Measurements from ENCODE around the gene KLHL34.

Gene KLHL34, protein sequence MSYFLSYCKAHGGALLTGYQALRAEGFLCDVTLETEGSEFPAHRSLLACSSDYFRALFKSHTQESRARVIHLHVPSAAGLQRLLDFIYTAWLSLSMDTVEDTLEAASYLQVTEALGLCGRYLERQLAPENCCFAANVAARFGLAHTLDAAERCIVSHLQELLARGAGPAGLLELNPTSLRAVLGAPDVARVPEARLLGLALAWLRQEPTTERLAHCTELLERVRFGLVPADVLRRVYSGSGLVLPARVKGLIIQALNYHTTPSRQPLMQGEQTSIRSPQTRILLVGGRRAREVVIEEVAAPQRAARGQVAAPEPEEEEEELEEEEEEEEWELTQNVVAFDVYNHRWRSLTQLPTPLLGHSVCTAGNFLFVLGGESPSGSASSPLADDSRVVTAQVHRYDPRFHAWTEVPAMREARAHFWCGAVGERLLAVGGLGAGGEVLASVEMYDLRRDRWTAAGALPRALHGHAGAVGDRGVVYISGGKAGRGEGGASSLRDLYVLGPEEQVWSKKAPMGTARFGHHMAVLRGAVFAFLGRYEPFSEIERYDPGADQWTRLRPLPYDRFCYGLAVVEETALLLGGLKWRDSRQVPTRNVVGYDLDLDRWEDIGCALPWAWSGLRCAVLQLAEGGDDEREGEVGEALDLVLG

DNA sequence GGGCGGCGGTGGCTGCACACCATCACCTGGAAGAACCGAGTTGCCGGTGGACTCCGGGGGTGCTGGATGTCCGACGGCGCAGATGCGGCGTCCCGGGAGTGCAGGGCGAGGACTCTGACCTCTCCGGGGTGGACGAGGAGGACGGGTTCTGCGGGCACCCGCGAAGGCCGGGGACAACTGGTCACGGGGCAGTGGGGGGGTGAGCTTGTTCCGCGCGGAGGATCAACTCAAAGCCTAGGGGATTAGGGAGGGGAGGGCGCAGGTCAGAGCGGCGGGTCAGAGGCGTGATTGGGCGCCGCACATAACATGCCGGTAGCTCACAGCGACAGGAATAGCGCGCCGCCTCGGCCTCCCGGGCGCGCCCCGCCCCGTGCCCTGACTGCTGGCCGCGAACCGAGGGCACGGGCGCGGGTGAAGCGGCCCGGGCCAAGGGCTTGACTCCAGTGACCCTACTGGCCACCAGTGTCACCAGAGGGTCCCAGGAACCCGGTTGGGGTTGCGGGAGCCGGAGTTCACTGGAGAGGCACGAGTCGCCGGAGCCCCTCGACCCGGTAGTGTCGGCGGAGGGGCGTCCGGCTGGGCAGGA lies at the start of gene KLHL34:
Gene KLHL34, minus strand, starts transcription at position 179 of the 586 bp plus-strand sequence. CDS start 542 bp downstream, outside the sequence.
- peak; percentile 38 for DNase-seq

DNA sequence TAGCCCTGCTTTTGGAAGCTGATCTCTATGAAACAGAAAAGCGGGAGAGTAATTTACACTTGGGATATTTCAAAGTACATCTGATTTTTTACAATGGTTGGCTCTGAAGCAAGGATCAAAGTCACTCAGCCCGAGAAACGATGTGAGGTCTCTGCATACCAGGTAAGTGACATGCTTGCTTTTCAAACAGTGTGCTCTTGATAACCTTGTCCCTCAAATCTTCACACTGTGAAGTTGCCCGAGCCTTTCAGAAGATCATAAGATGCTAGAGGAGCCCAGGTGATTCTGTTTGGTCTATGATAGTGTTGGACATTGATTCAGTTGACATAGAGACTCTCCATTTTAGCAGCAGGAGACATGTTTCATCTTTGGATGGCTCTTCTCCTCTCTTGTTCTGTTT lies 47.1 kb upstream of the KLHL34 start:
- DNase-seq: no peak

DNA sequence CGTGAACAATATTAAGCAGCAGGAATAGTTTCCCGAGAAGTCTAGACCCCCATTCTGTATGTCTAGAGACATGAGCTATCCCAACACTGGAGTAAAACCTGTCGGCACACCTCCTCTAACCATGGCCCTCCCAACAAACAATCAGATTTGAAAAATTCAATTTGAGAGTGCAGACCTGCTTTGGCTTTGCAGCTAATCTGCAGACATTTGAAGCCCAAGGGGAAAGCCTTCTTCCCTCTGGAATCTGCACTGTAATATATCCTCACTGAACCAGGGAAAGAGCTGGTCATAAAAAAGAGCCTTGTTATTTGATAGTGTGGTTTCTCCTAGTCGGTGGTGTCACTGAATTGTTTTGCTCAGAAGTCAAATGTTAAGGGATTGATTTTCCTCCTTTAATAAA lies 44.6 kb upstream of the KLHL34 start:
- no peak for DNase-seq

DNA sequence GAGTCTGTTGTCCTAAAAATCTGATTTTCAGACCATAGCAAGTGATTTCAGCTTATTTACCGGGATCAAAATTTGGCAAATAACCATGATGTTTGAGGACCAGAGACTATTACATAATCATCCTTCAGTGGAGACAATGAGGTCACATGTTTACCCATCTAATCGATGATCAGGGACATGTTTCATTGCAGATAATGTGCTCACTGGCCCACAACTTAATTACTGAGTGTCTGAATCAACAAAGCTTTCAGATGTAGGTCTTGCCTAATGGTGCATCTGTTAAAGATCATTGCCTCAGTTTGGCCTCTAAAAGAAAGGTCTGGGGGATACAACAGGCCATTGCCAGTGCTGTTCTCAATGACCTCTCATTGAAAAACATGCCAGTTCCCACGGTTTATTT lies 42.8 kb upstream of the KLHL34 start:
- peak; percentile 35 for DNase-seq

DNA sequence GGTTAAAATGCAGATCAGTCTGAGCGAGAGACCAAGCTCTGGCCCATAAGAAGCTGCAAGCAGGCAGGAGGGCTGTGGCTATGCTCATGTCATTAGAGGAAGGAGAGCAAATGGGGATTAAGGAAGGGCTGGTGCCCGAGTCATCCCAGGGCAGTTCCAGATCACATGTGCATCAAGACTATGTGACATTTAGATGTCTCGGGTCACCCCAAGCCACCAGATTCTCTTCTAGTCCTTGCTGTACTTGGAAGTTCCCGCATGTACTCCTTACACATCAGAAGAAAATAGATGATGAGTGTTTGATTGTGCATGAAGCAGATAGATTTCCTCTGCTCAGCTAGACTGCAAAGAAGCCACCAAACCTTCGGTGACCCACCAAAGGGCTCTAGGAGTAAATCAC lies 42.1 kb upstream of the KLHL34 start:
- DNase-seq: no peak

DNA sequence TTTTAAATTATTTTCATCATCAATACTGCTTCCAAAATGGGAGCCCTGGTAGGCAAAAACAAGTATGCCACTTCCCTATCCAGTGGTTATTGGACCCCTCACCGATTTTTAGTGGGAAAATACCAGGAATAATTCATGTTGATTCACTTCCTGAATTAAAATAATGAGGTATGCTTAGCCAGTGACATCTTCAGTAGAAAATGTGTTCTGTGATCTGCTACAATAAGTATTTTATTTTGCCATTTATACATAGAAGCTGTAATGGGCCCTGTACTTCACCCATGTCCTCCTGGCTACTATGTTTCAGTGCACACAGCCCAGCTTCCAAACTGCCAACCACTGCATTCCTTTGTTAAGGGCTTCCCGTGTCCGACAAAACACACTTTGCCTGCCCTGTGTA lies 41.0 kb upstream of the KLHL34 start:
- DNase-seq: no peak

DNA sequence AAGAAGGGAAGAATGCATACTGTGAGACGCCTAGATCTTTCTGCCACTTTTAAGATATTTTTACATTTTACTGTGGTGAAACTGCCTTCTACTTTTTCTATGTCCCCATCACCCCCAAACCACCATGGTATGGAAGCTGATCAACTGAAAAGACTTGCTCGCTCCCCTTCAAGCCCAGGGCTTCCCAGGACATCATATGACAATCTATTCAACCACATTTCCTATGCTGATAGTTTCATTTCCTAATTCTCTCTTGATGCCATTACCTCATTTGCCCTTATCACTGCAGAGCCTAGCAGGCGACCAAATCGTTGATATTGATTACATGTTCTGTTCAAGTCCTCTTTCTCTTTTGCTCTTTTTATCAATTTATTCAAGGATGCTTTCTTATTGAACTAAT lies 40.1 kb upstream of the KLHL34 start:
- no peak for DNase-seq

DNA sequence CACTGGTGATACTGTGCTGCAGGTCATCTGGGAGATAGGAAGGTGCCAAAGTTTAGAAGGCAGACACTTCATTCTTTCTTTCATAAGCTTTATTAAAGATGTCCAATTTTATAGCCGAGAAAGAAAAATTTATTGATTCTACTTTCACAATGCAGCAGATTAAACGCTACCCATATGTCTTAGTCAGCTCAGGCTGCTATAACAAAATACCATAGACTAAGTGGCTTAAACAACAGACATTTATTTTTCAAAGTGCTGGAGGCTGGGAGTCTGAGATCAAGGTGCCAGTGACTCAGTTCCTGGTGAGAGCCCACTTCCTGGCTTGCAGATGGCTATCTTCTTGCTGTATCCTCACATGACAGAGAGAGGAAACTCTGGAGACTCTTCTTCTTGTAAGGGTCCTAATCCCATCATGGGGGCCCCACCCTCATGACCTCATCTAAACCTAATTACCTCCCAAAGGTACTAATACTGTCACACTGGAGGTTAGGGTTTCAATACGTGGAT lies 33.4 kb upstream of the KLHL34 start:
- DNase-seq: no peak

DNA sequence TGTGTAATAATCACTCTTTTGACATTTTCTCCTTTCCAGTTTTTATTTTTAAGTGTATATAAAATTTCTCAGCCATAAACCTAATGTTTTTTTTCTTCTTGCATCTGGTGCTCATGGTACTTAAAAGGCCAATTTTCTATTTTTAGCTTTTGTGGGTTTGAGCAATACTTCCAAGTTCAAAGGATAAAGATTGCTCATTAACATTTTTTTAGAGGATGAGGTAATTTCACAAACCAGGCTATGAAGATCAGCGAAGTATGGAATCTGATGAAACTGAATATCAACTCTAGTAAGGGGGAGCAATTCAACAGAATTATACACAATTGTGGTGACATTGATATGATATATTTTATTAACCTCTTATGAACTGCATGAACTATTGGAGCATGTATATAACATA lies 25.8 kb upstream of the KLHL34 start:
- DNase-seq: no peak

DNA sequence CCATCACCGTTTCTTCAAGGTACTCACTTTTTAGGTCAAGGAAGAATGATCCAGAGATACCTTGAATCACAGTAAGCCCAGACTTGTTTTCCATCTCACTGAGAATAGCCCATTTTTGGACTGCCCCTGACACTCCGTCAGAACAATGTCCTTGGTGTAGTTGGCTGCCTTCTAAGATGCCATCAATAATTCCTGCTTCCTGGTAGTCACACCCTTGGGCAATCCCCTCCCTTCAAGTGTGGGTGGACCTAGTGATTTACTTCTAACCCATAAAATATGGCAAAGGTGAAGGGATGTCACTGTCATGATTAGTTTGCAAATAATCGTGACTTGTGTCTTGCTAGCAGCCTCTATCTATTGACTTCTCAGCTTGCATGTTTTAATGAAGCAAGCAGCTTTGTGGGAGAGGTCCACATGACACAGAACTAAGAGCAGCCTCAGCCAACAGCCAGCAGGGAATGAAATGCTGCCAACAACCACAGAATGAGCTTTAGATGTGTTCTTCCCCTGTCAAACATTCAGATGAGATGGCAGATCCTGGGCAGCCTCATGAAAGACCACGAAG lies 20.0 kb upstream of the KLHL34 start:
- no peak for DNase-seq

DNA sequence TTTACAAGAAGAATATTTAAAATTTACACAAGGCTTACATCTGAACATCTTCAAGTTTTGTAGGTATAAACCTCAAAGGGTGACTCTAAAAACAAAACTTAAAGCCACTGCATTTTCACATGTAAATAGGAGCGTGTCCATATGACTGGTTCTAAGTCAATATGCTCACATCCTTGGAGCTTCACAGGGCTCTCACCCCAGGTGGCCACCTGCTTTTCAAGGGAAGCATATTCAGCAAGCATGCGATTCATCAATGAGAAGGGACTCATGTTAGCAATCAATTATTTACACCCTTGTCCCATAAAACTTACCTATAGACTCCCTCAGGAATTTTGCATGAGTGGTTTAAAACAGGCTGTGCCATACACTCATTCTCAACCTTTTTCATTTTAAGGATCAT lies 17.8 kb upstream of the KLHL34 start:
- no peak for DNase-seq

DNA sequence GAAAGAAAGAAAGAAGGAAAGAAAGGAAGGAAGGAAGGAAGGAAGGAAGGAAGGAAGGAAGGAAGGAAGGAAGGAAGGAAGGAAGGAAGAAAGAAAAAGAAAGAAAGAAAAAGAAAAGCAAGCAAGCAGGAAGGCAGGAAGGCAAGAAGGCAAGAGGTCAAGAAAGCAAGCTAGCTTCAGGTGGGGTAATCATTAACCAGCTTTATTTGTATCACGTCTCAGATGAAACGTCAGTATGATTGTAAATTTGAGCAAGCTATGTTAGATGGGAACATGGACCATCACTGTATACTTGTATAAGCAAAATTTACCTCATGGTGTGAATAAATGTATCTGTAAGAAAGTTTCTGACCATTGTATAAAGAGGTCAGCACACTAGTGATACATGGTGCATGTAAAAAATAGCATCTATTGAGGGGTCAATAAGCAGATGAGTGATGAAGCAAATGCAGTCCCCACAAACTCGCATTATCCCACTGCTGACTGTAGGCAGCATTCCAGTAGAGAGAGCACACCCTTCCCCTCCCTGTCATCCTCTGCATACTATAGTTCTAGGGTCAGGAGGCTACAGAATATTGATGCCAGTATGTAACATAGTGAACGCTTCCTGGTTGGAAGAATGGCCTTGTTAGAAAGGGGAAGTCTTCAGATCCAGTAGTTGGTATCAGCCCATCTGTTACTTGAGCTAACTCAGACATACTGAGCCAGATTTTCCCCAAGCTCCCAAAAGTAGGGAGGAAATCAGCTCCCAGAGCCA lies 16.5 kb upstream of the KLHL34 start:
- DNase-seq: no peak

DNA sequence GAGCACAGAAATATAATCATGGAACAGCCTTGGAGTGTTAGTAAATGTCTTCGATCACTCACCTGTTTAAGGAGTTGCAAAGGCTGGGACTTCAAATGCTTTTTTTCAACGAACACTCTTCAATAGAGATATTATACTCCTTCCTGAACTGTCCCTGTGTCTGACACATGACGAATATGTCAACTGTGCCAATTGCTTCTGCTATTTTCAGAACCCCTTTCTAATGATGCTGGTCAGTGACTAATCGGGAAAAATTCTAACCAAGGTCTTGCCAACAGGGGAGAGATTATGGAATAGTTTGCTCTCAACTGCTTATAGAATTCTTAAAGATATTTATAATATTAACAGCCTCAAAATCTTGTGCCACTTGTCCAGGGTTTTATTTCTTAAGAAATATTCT lies 8.5 kb upstream of the KLHL34 start:
- no peak for DNase-seq

DNA sequence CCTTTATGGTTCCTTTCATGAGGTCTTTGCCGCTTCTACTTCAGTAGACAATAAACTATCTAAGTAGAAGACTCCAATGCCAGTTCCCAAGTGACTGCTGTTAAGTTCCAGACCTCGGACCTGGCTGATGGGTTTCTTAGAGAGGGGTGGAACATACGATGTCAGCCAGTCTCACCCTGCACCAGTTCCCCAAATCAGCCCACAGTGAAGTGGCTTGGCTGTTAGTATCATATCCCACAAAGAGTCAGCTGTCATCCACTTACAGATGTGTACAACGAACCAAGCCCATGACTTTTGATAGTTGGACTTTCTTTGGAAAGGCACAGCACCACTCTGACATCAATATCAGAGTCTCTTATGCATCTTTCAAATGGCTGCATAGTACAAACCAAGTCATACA lies 8.1 kb upstream of the KLHL34 start:
- DNase-seq: no peak

DNA sequence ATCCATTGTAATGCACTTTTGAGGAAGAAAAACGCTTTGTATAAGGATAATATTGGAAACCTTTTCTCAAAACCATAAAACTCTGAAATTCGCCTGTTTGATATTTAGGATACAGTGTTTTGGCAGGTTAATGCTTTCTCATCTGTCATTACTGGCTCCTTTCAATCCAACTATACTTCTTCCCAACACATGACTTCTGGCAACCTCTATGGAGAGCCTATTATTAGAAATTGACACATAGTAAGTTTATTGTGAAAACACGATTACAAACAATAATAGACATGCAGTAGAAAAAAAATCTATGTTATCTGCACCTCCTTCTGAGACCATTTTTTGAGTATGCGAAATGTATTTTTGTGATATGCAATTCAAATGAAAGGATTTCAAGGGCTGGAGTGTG lies 4.6 kb upstream of the KLHL34 start:
- no peak for DNase-seq

DNA sequence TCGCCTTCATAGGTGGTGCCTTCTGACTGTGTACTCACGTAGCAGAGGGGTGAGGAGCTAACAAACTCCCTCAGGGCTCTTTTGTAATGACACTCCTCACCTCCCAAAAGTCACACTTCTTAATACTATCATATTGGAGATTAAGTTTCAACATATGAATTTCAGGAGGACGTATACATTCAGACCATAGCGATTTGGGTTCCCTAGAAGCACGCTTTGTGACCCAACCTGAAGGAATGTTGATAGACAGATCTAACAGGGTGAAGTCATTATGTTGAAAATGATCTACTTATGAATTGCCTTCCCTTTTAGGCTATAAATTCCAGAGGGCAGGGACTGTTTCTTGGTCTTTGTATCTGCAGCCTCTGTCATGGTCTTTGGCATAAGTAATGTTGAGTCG lies 3.2 kb upstream of the KLHL34 start:
- no peak for DNase-seq

DNA sequence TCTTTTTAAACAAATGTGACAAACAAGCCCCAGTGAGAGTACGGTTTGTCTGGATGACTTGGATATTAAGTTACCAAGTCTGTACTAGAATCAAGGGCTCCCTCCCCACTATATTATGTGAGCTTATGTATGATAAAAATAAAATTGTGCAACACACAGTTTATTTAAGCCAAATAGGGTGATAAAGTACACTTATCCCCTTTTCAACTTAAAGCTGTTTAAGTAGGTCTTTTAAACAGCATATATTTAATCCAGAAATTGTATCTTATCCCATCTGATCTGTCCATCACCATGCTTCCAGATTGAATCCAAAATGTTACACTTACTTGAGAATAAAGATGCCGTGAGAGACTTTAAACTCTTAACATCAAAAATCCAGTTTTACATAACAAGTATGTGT lies 2.0 kb upstream of the KLHL34 start:
- no peak for DNase-seq

DNA sequence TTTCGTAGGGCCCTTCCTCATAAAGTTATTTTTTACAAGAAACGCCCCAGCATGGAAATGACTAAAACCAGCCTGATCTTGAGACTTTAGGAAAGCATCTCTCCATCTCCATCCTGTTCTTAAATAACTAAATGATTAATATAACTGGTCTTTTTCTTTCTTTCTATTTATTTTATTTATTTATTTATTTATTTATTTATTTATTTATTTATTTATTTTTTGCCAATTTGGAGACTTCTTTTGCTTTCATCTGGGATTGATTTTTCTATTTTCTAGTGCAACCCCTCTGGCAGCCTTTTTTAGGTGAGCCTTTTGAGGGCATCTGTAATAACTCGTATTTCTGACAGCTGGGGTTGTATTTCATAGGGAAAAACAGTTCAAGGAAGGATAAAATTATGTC lies 1.2 kb upstream of the KLHL34 start:
- DNase-seq: no peak

DNA sequence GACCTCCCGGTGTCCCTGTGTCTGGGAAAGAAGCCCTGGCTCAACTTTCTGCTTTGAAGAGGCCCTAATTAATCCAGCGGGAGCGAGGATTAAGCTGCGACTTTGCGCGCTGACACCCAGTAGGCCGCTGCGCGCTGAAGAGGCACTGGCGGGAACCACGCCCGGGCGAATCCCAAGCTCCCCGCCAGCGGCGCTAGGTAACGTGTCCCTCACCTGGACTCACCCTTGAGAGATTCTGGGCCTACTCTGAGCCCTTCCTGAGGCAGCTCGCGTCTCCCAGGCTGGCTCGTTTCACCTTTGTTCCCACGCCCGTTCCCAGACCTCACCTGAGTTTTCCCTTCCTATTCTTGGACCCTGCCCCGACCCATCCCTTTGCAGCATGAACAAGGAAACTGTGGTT lies 616 bp upstream of the KLHL34 start:
- DNase-seq: peak; percentile 35

DNA sequence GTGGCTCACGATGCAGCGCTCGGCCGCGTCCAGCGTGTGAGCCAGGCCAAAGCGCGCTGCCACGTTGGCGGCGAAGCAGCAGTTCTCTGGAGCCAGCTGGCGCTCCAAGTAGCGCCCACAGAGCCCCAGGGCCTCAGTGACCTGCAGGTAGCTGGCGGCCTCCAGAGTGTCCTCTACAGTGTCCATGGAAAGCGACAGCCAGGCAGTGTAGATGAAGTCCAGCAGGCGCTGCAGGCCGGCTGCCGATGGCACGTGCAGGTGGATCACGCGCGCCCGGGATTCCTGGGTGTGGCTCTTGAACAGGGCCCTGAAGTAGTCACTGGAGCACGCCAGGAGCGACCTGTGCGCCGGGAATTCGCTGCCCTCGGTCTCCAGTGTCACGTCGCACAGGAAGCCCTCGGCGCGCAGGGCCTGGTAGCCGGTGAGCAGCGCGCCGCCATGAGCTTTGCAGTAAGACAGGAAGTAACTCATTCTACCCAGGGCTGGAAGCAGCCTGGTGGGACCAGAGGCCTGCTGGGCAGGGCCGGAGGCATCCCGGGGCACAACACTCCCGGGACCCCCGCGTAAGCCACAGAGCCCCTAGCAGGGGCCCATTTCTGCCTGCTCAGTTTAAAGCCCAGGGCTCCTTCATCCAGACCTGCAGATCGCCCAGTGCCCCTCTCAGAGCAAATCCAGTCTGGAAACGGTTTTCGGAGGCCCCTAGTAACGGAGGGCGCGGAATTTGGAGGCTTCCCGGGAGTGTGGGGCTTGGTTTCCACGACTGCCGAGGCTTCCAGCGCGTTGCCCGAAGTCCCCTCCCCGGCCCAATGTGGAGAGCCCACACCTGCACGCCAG lies 595 bp downstream of the KLHL34 start:
- DNase-seq: peak; percentile 21

DNA sequence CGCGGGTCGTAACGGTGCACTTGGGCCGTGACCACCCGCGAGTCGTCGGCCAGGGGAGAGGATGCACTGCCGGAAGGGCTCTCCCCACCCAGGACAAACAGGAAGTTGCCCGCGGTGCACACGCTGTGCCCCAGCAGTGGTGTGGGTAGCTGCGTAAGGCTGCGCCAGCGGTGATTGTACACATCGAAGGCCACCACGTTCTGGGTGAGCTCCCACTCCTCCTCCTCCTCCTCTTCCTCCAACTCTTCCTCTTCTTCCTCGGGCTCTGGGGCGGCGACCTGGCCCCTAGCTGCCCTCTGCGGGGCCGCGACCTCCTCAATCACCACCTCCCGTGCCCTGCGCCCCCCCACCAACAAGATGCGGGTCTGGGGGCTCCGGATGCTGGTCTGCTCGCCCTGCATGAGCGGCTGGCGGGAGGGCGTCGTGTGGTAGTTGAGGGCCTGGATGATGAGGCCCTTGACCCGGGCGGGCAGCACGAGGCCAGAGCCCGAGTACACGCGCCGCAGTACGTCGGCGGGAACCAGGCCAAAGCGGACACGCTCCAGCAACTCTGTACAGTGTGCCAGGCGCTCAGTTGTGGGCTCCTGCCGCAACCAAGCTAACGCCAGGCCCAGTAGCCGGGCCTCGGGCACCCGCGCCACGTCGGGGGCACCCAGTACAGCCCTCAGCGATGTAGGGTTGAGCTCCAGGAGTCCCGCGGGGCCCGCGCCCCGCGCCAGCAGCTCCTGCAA lies 1.4 kb downstream of the KLHL34 start:
- no peak for DNase-seq

Measured in eye (tissue), 1 donor.